ENCODE data around the gene PRSS1.
"Not testable (repeated sequence)": the region's sequence is repeated elsewhere in the genome, so short reads cannot be mapped to it uniquely, and the experiment has no call there.

PRSS1 gene

GRCh38 chr7:142745745-142746144, 3.5 kb upstream of the PRSS1 start:
- no peak for DNase-seq (ENCODE audit: low read depth, low spot score)
- H3K27ac ChIP-seq, result no peak overlapping the region

GRCh38 chr7:142746264-142746663, 3.0 kb upstream of the PRSS1 start:
- H3K27ac ChIP-seq, result no peak overlapping the region

GRCh38 chr7:142748410-142748809, 862 bp upstream of the PRSS1 start:
- not testable (repeated sequence) for DNase-seq (ENCODE audit: low read depth, low spot score); H3K27ac ChIP-seq

More at GRCh38 chr7:142746264-142746663, 3.0 kb upstream of the PRSS1 start:
- no peak for DNase-seq (ENCODE audit: low read depth, low spot score)

GRCh38 chr7:142750321-142750938, 1.2 kb downstream of the PRSS1 start:
- no peak for DNase-seq (ENCODE audit: low read depth, low spot score)

GRCh38 chr7:142751526-142752175, 2.4 kb downstream of the PRSS1 start:
- DNase-seq (ENCODE audit: low read depth, low spot score); H3K27ac ChIP-seq: not testable (repeated sequence)

More at GRCh38 chr7:142750321-142750938, 1.2 kb downstream of the PRSS1 start:
- no peak overlapping the region for H3K27ac ChIP-seq

GRCh38 chr7:142752376-142753225, 3.3 kb downstream of the PRSS1 start:
- no peak for DNase-seq (ENCODE audit: low read depth, low spot score)
- H3K27ac ChIP-seq, result no peak overlapping the region

- DNase-seq (ENCODE audit: low read depth, low spot score), result no peak
- no peak overlapping the region for H3K27ac ChIP-seq
These were observed 4.1 kb downstream of the PRSS1 start for GRCh38 chr7:142753366-142753765.

- not testable (repeated sequence) for H3K27ac ChIP-seq; DNase-seq (ENCODE audit: low read depth, low spot score)
These were observed 4.7 kb downstream of the PRSS1 start for GRCh38 chr7:142753925-142754491.

GRCh38 chr7:142754681-142755575, 5.7 kb downstream of the PRSS1 start:
- DNase-seq (ENCODE audit: low read depth, low spot score), result no peak

GRCh38 chr7:142758312-142758711, 9.0 kb downstream of the PRSS1 start:
- DNase-seq (ENCODE audit: low read depth, low spot score); H3K27ac ChIP-seq: not testable (repeated sequence)

More at GRCh38 chr7:142754681-142755575, 5.7 kb downstream of the PRSS1 start:
- H3K27ac ChIP-seq, result no peak overlapping the region

GRCh38 chr7:142759433-142759832, 10.2 kb downstream of the PRSS1 start:
- no peak for DNase-seq (ENCODE audit: low read depth, low spot score)
- H3K27ac ChIP-seq, result no peak overlapping the region

GRCh38 chr7:142760071-142760642, 10.9 kb downstream of the PRSS1 start:
- H3K27ac ChIP-seq, result no peak overlapping the region
- DNase-seq (ENCODE audit: low read depth, low spot score), result no peak

GRCh38 chr7:142761606-142762005, 12.3 kb downstream of the PRSS1 start:
- H3K27ac ChIP-seq; DNase-seq (ENCODE audit: low read depth, low spot score): not testable (repeated sequence)

GRCh38 chr7:142762104-142762503, 12.8 kb downstream of the PRSS1 start:
- no peak overlapping the region for H3K27ac ChIP-seq
- DNase-seq (ENCODE audit: low read depth, low spot score), result no peak

GRCh38 chr7:142767451-142767850, 18.2 kb downstream of the PRSS1 start:
- no peak for DNase-seq (ENCODE audit: low read depth, low spot score)
- no peak overlapping the region for H3K27ac ChIP-seq

GRCh38 chr7:142767861-142768260, 18.6 kb downstream of the PRSS1 start:
- H3K27ac ChIP-seq, result no peak overlapping the region
- no peak for DNase-seq (ENCODE audit: low read depth, low spot score)

GRCh38 chr7:142768885-142769284, 19.6 kb downstream of the PRSS1 start:
- not testable (repeated sequence) for DNase-seq (ENCODE audit: low read depth, low spot score); H3K27ac ChIP-seq

- DNase-seq (ENCODE audit: low read depth, low spot score), result no peak
- no peak within 1 kb of the TSS for H3K27ac ChIP-seq
These were observed 21.5 kb downstream of the PRSS1 start, which contains the start of gene PRSS2 for GRCh38 chr7:142770661-142771352. TSS of gene PRSS2 (plus strand) at chr7:142770970. CDS start at chr7:142770983, 13 bp downstream.

GRCh38 chr7:142771353-142771723, 22.1 kb downstream of the PRSS1 start:
- H3K27ac ChIP-seq, result no peak overlapping the region
- DNase-seq (ENCODE audit: low read depth, low spot score), result no peak
